Liver (tissue), 9 donors: Measurements from ENCODE around the gene IMPA2. TPM values are rescaled to one million over a fixed set of nuclear protein-coding genes. Genes with fewer than 3 reads are reported as not detected.

Experiments
- DNase-seq: peaks from one replicate; pipeline ENCODE4 v3.0.0-alpha.2; 2017; ENCODE audit warnings: low spot score
- H3K27ac ChIP-seq, 2 donors: one replicate each; pipeline ENCODE4 v1.7.0; 2013; ENCODE audit warnings: inconsistent platforms in 2 of 2, low read length in 2 of 2, control low read depth in 1 of 2, low read depth in 1 of 2, mild to moderate bottlenecking in 1 of 2
- H3K27me3 ChIP-seq, 4 donors: one replicate each; pipeline versions ENCODE4 v1.6.1 to v1.7.0; 2013; ENCODE audit warnings: low read length in 3 of 4, inconsistent platforms in 1 of 4, mild to moderate bottlenecking in 1 of 4, moderate library complexity in 1 of 4; ENCODE audit not compliant: control insufficient read depth in 4 of 4, insufficient read depth in 4 of 4
- H3K36me3 ChIP-seq, 4 donors: one replicate each; pipeline versions ENCODE4 v1.6.1 to v1.7.0; 2013; ENCODE audit warnings: low read length in 3 of 4, mild to moderate bottlenecking in 3 of 4, low read depth in 1 of 4, moderate library complexity in 1 of 4; ENCODE audit not compliant: control insufficient read depth in 4 of 4, insufficient read depth in 3 of 4
- H3K4me1 ChIP-seq, 4 donors: one replicate each; pipeline versions ENCODE4 v1.6.1 to v1.7.0; 2013; ENCODE audit warnings: low read length in 3 of 4, mild to moderate bottlenecking in 3 of 4, moderate library complexity in 1 of 4; ENCODE audit not compliant: control insufficient read depth in 4 of 4, insufficient read depth in 4 of 4
- H3K4me3 ChIP-seq, 3 donors: one replicate each; pipeline versions ENCODE4 v1.6.1 to v1.7.0; 2013; ENCODE audit warnings: low read length in 3 of 3, control low read depth in 1 of 3, low read depth in 1 of 3, mild to moderate bottlenecking in 1 of 3
- H3K9ac ChIP-seq, 2 donors: one replicate each; pipeline ENCODE4 v1.7.0; 2013; ENCODE audit warnings: low read length in 2 of 2, mild to moderate bottlenecking in 2 of 2, moderate library complexity in 2 of 2, control low read depth in 1 of 2, low read depth in 1 of 2
- H3K9me3 ChIP-seq, 4 donors: one replicate each; pipeline versions ENCODE4 v1.6.1 to v1.7.0; 2013; ENCODE audit warnings: low read length in 3 of 4; ENCODE audit not compliant: control insufficient read depth in 4 of 4
- FOXA1 ChIP-seq: IDR thresholded peaks from 2 replicates; pipeline ENCODE4 v1.6.1; 2016; ENCODE audit warnings: antibody characterized with exemption
- FOXA2 ChIP-seq: IDR thresholded peaks from 2 replicates; pipeline ENCODE4 v1.6.1; 2016; ENCODE audit warnings: antibody characterized with exemption
- GABPA ChIP-seq, 2 donors: IDR thresholded peaks in 1 of 2; conservative IDR thresholded peaks in 1 of 2; 2 replicates each; pipeline ENCODE4 v1.6.1; 2016; ENCODE audit warnings: antibody characterized with exemption in 2 of 2, mild to moderate bottlenecking in 1 of 2, moderate library complexity in 1 of 2
- HNF4A ChIP-seq, 2 donors: conservative IDR thresholded peaks; 2 replicates each; pipeline ENCODE4 v1.6.1; 2016; ENCODE audit warnings: antibody characterized with exemption in 2 of 2, mild to moderate bottlenecking in 2 of 2
- HNF4G ChIP-seq: IDR thresholded peaks from 2 replicates; pipeline ENCODE4 v1.6.1; 2016; ENCODE audit warnings: antibody characterized with exemption
- JUND ChIP-seq, 2 donors: IDR thresholded peaks; 2 replicates each; pipeline ENCODE4 v1.6.1; 2016; ENCODE audit warnings: antibody characterized with exemption in 2 of 2
- NR2F2 ChIP-seq: IDR thresholded peaks from 2 replicates; pipeline ENCODE4 v1.6.1; 2016; ENCODE audit warnings: antibody characterized with exemption
- RAD21 ChIP-seq, 2 donors: IDR thresholded peaks; 2 replicates each; pipeline ENCODE4 v1.6.1; 2016; ENCODE audit warnings: antibody characterized with exemption in 2 of 2, mild to moderate bottlenecking in 2 of 2
- RXRA ChIP-seq, 2 donors: IDR thresholded peaks; 2 replicates each; pipeline ENCODE4 v1.6.1; 2017 to 2018; ENCODE audit warnings: antibody characterized with exemption in 2 of 2, mild to moderate bottlenecking in 1 of 2
- SP1 ChIP-seq: IDR thresholded peaks from 2 replicates; pipeline ENCODE4 v1.6.1; 2018; ENCODE audit warnings: antibody characterized with exemption, mild to moderate bottlenecking
- TAF1 ChIP-seq: conservative IDR thresholded peaks from 2 replicates; pipeline ENCODE4 v1.6.1; 2016; ENCODE audit warnings: antibody characterized with exemption, mild to moderate bottlenecking
- YY1 ChIP-seq: IDR thresholded peaks from 2 replicates; pipeline ENCODE4 v1.6.1; 2016; ENCODE audit warnings: antibody characterized with exemption, mild to moderate bottlenecking
- whole genome bisulfite sequencing: extraction: QIAGEN DNeasy Blood & Tissue Kit; methylation state at CpG from one replicate; pipeline ENCODE4 v1.1.7; 2013; 5-methylcytosine and 5-hydroxymethylcytosine counted together
- polyA plus RNA-seq, 2 donors: library from polyadenylated mRNA; stranded (reverse) in 1 of 2; unstranded in 1 of 2; fragments of 200-250 nt in 1 of 2; fragments of >200 nt in 1 of 2; fragmentation: Nextera tagmentation in 1 of 2; extraction: Ambion mirVana in 1 of 2; gene quantifications; one replicate each; pipeline versions ENCODE4 v1.2.1 to v1.2.3, GENCODE V29; 2013 to 2015
- total RNA-seq, 2 donors: library from RNA; depleted of rRNA; stranded (reverse); fragments of >200 nt; gene quantifications; one replicate each; pipeline ENCODE4 v1.2.3, GENCODE V29; 2014
- TF ChIP-seq, protein P1 (sequence below): IDR thresholded peaks from 2 replicates; pipeline ENCODE4 v1.6.1; 2016; ENCODE audit warnings: antibody characterized with exemption
- TF ChIP-seq, protein P2 (sequence below): IDR thresholded peaks from 2 replicates; pipeline ENCODE4 v1.6.1; 2016; ENCODE audit warnings: antibody characterized with exemption, mild to moderate bottlenecking
- TF ChIP-seq, protein P3 (sequence below): fragments of 150-350 bp; IDR thresholded peaks from 2 replicates; pipeline ENCODE4 v1.5.1; 2017; ENCODE audit warnings: improper control_type of control experiment, low read depth, low read length; ENCODE audit not compliant: missing input control
- donor health status: healthy.
- donor health status: healthy.
- donor health status: healthy.
- donor health status: healthy.
- donor health status: healthy.

The IMPA2 gene
- total and polyA plus RNA-seq, 4 donors: 27.5 to 55.8 (median 48.2) TPM

DNA sequence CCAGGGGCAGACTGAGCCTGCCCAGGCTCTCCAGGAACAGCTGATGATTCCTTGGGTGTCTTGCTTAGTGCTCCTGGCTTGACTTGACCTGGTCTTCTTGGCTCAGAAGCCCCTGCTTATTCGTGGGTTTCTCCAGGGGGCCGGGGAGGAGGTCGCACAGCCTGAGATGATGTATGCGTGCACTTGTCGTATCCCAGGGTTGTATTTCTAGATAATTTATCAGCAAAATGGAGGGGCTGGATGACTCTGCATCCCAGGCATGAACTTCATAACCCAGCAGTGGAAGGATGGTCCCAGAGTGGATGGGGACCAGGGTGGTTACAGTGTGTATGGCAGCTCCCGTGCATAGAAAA, 25.2 kb downstream of the IMPA2 start:
- Histone ChIP-seq H3K9me3 (no peaks in the 10 kb centered on the region), H3K4me3 (no peak overlapping the region), H3K36me3 (peaks cover 0 to 7% (median 1%) of the 10 kb centered on the region in 4 donors), H3K9ac (no peak overlapping the region), H3K4me1 (peaks cover 8 to 34% (median 22%) of the 10 kb centered on the region in 4 donors), H3K27ac (no peak overlapping the region), H3K27me3 (no peaks in the 10 kb centered on the region)
- TF ChIP-seq, protein P1, sequence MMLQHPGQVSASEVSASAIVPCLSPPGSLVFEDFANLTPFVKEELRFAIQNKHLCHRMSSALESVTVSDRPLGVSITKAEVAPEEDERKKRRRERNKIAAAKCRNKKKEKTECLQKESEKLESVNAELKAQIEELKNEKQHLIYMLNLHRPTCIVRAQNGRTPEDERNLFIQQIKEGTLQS: no peak
- TF ChIP-seq HNF4A (conservative IDR thresholded peaks at IDR 0.05): no peak
- no peak for TF ChIP-seq JUND (IDR thresholded peaks at IDR 0.05)
- no peak for TF ChIP-seq FOXA2
- TF ChIP-seq, protein P2, sequence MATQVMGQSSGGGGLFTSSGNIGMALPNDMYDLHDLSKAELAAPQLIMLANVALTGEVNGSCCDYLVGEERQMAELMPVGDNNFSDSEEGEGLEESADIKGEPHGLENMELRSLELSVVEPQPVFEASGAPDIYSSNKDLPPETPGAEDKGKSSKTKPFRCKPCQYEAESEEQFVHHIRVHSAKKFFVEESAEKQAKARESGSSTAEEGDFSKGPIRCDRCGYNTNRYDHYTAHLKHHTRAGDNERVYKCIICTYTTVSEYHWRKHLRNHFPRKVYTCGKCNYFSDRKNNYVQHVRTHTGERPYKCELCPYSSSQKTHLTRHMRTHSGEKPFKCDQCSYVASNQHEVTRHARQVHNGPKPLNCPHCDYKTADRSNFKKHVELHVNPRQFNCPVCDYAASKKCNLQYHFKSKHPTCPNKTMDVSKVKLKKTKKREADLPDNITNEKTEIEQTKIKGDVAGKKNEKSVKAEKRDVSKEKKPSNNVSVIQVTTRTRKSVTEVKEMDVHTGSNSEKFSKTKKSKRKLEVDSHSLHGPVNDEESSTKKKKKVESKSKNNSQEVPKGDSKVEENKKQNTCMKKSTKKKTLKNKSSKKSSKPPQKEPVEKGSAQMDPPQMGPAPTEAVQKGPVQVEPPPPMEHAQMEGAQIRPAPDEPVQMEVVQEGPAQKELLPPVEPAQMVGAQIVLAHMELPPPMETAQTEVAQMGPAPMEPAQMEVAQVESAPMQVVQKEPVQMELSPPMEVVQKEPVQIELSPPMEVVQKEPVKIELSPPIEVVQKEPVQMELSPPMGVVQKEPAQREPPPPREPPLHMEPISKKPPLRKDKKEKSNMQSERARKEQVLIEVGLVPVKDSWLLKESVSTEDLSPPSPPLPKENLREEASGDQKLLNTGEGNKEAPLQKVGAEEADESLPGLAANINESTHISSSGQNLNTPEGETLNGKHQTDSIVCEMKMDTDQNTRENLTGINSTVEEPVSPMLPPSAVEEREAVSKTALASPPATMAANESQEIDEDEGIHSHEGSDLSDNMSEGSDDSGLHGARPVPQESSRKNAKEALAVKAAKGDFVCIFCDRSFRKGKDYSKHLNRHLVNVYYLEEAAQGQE: no peak
- TF ChIP-seq RXRA (IDR thresholded peaks at IDR 0.05): no peak
- no peak for TF ChIP-seq NR2F2
- no peak for TF ChIP-seq SP1
- TF ChIP-seq, protein P3, sequence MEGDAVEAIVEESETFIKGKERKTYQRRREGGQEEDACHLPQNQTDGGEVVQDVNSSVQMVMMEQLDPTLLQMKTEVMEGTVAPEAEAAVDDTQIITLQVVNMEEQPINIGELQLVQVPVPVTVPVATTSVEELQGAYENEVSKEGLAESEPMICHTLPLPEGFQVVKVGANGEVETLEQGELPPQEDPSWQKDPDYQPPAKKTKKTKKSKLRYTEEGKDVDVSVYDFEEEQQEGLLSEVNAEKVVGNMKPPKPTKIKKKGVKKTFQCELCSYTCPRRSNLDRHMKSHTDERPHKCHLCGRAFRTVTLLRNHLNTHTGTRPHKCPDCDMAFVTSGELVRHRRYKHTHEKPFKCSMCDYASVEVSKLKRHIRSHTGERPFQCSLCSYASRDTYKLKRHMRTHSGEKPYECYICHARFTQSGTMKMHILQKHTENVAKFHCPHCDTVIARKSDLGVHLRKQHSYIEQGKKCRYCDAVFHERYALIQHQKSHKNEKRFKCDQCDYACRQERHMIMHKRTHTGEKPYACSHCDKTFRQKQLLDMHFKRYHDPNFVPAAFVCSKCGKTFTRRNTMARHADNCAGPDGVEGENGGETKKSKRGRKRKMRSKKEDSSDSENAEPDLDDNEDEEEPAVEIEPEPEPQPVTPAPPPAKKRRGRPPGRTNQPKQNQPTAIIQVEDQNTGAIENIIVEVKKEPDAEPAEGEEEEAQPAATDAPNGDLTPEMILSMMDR: no peak
- TF ChIP-seq GABPA (IDR thresholded peaks at IDR 0.05 in 1 of 2, conservative IDR thresholded peaks at IDR 0.05 in 1 of 2): no peak
- no peak for TF ChIP-seq YY1
- TF ChIP-seq FOXA1: no peak
- no peak for TF ChIP-seq RAD21 (IDR thresholded peaks at IDR 0.05)
- no peak for TF ChIP-seq TAF1
- no peak for TF ChIP-seq HNF4G
- 97% methylated on average over 6 of the region's 6 CpGs for WGBS
- no peak for DNase-seq

DNA sequence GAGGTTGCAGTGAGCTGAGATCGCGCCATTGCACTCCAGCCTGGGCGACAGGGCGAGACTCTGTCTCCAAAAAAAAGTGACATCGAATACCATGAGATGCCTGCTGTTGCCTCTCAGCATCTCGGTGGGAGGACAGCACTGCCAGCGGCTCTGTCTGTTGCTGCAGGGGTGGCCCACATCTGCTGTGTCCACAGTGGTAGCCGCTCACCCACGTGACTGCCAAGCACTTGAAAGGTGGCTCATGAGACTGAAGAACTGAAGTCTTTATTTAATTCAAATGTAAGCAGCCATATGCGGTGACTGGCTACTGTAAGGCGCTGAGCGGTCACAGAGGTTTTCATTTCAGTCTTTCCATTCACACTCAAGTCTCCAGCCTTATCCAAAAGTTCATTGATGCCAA, 25.8 kb downstream of the IMPA2 start:
- TF ChIP-seq, protein P2: no peak
- TF ChIP-seq RAD21 (IDR thresholded peaks at IDR 0.05): no peak
- TF ChIP-seq JUND (IDR thresholded peaks at IDR 0.05): no peak
- TF ChIP-seq, protein P3: no peak
- no peak for TF ChIP-seq FOXA2
- TF ChIP-seq, protein P1: no peak
- TF ChIP-seq YY1: no peak
- TF ChIP-seq RXRA (IDR thresholded peaks at IDR 0.05): no peak
- H3K4me1 ChIP-seq: peaks cover 10 to 39% (median 26%) of the 10 kb centered on the region in 4 donors
- DNase-seq: no peak
- 93% methylated on average over 12 of the region's 12 CpGs for WGBS
- H3K4me3 ChIP-seq: no peak overlapping the region
- H3K27ac ChIP-seq: no peak overlapping the region
- H3K27me3 ChIP-seq: no peaks in the 10 kb centered on the region
- H3K36me3 ChIP-seq: peaks cover 0 to 7% (median 1%) of the 10 kb centered on the region in 4 donors
- H3K9ac ChIP-seq: no peak overlapping the region
- H3K9me3 ChIP-seq: no peaks in the 10 kb centered on the region
